Measurements from ENCODE around the gene PEAK1. TPM values are rescaled to one million over a fixed set of nuclear protein-coding genes. Genes with fewer than 3 reads are reported as not detected.

Gene PEAK1
- total RNA-seq, 4 donors from 2014 or later: 31.0 to 49.3 (median 35.0) TPM

- Histone ChIP-seq H3K4me3 (replicated peaks in 1 of 3) (no peak overlapping the region), H3K4me1 (peaks cover 9 to 11% of the 10 kb centered on the region in 2 donors), H3K27ac (no peak overlapping the region), H3K27me3 (no peaks in the 10 kb centered on the region), H3K9me3 (no peaks in the 10 kb centered on the region), H3K36me3 (no peaks in the 10 kb centered on the region)
- DNase-seq: no peak
- intact Hi-C loops (cut with DNase I): no loop called here
- 92% methylated on average over 3 of the region's 3 CpGs for WGBS, 2 donors
- TF ChIP-seq, protein P1, sequence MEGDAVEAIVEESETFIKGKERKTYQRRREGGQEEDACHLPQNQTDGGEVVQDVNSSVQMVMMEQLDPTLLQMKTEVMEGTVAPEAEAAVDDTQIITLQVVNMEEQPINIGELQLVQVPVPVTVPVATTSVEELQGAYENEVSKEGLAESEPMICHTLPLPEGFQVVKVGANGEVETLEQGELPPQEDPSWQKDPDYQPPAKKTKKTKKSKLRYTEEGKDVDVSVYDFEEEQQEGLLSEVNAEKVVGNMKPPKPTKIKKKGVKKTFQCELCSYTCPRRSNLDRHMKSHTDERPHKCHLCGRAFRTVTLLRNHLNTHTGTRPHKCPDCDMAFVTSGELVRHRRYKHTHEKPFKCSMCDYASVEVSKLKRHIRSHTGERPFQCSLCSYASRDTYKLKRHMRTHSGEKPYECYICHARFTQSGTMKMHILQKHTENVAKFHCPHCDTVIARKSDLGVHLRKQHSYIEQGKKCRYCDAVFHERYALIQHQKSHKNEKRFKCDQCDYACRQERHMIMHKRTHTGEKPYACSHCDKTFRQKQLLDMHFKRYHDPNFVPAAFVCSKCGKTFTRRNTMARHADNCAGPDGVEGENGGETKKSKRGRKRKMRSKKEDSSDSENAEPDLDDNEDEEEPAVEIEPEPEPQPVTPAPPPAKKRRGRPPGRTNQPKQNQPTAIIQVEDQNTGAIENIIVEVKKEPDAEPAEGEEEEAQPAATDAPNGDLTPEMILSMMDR (IDR thresholded peaks at IDR 0.05): no peak
- no peak for TF ChIP-seq POLR2A (IDR thresholded peaks at IDR 0.05)
These were observed 236.8 kb downstream of the PEAK1 start for GRCh38 chr15:77183066-77183465.

- 98% methylated on average over 5 of the region's 5 CpGs for WGBS, 2 donors
- H3K4me1 ChIP-seq: no peaks in the 10 kb centered on the region
- no peaks in the 10 kb centered on the region for H3K36me3 ChIP-seq
- H3K4me3 ChIP-seq (replicated peaks in 1 of 3): no peak overlapping the region
- DNase-seq: no peak
- intact Hi-C loops (cut with DNase I): no loop called here
- TF ChIP-seq, protein P1 (IDR thresholded peaks at IDR 0.05): no peak
- TF ChIP-seq POLR2A (IDR thresholded peaks at IDR 0.05): no peak
- no peak overlapping the region for H3K27ac ChIP-seq
- H3K27me3 ChIP-seq: no peaks in the 10 kb centered on the region
- H3K9me3 ChIP-seq: no peaks in the 10 kb centered on the region
These were observed 238.4 kb downstream of the PEAK1 start for GRCh38 chr15:77181305-77182074.

- no peaks in the 10 kb centered on the region for H3K27me3 ChIP-seq
- no peak overlapping the region for H3K4me3 ChIP-seq (replicated peaks in 1 of 3)
- no peaks in the 10 kb centered on the region for H3K9me3 ChIP-seq
- DNase-seq: no peak
- intact Hi-C loops (cut with DNase I): no loop called here
- no peak overlapping the region for H3K27ac ChIP-seq
- no peaks in the 10 kb centered on the region for H3K4me1 ChIP-seq
- H3K36me3 ChIP-seq: no peaks in the 10 kb centered on the region
- TF ChIP-seq POLR2A (IDR thresholded peaks at IDR 0.05): no peak
- TF ChIP-seq, protein P1 (IDR thresholded peaks at IDR 0.05): no peak
- WGBS, 2 donors: 90% methylated on average over 5 of the region's 5 CpGs
These were observed 239.1 kb downstream of the PEAK1 start for GRCh38 chr15:77180757-77181156.

DNA sequence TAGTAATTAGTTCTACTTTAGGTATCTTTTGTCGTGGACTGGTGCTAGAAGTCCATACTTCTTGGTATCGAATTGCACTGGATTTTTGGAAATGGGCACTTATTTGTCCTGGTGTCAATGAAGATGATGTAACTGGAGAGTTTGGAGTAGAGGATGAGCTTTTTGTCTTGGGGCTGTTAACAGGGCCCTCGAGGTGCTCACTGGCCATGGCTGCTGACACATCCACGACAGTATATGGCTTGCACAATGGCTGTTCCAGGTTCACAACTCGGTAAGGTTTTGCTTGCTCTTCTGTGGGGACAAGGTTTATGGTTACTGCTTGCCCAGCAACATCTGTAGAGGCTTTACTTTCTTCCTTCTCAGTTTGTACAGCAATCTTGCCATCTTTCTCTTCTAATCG is 239.6 kb downstream of the PEAK1 start:
- Histone ChIP-seq H3K4me3 (replicated peaks in 1 of 3) (no peak overlapping the region), H3K36me3 (no peaks in the 10 kb centered on the region), H3K9me3 (no peaks in the 10 kb centered on the region), H3K4me1 (no peaks in the 10 kb centered on the region), H3K27me3 (no peaks in the 10 kb centered on the region), H3K27ac (no peak overlapping the region)
- TF ChIP-seq, protein P1 (IDR thresholded peaks at IDR 0.05): no peak
- no peak for TF ChIP-seq POLR2A (IDR thresholded peaks at IDR 0.05)
- 95 to 97% methylated on average over 6 of the region's 6 CpGs for WGBS, 2 donors
- DNase-seq: no peak
- intact Hi-C loops (cut with DNase I): no loop called here

DNA sequence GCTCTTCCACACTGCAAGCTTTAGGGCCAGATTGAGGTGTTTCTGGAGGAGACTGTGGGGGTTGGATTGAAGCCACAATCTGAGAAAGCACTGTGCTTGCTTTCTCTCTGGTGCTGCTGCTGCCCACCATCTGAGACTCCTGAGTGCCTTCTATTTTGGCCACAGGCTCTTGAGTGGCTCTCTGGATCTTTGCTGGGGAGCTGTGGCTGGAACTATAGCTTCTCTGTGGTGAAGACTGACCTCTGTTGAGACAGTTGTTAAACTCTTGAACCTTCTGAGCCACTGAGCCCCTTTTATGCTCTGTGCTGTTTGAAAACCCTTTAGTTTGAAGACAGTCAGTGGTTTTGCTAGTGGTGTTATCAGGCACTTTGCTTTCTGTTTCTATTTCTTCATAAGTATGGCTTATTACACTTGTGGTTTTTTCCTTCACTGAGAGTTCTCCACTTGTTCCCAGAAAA is 240.3 kb downstream of the PEAK1 start:
- intact Hi-C loops (cut with DNase I): no loop called here
- no peak for DNase-seq
- Histone ChIP-seq H3K27ac (no peak overlapping the region), H3K4me1 (no peaks in the 10 kb centered on the region), H3K4me3 (replicated peaks in 1 of 3) (no peak overlapping the region), H3K9me3 (no peaks in the 10 kb centered on the region), H3K36me3 (no peaks in the 10 kb centered on the region), H3K27me3 (no peaks in the 10 kb centered on the region)
- TF ChIP-seq, protein P1 (IDR thresholded peaks at IDR 0.05): no peak
- no peak for TF ChIP-seq POLR2A (IDR thresholded peaks at IDR 0.05)
